ES-I3 (cell line): ENCODE results near the gene IPO8.
A peak's percentile ranks its signal among the peaks of the same experiment; 100 is the strongest.

Experiments used
- H3K36me3 ChIP-seq: 2 replicates; pipeline ENCODE4 v1.6.1; 2013; ENCODE audit warnings: mild to moderate bottlenecking, low read length, control low read depth, moderate library complexity; ENCODE audit not compliant: insufficient read depth
- H3K4me1 ChIP-seq: 2 replicates; pipeline ENCODE4 v1.6.1; 2013; ENCODE audit warnings: mild to moderate bottlenecking, control low read depth, low read length; ENCODE audit not compliant: insufficient read depth
- H3K9ac ChIP-seq: 2 replicates; pipeline ENCODE4 v1.6.1; 2013; ENCODE audit warnings: low read depth, mild to moderate bottlenecking, low read length, moderate library complexity
- H3K9me3 ChIP-seq: 2 replicates; pipeline ENCODE4 v1.6.1; 2013; ENCODE audit warnings: mild to moderate bottlenecking, low read length, moderate library complexity; ENCODE audit not compliant: control insufficient read depth, insufficient read depth

IPO8 gene

GRCh38 chr12:30700216-30700900 lies 4.7 kb upstream of the IPO8 start:
- Histone ChIP-seq H3K36me3 (no peaks in the 10 kb centered on the region), H3K9me3 (no peaks in the 10 kb centered on the region), H3K4me1 (no peaks in the 10 kb centered on the region), H3K9ac (no peak overlapping the region)

DNA sequence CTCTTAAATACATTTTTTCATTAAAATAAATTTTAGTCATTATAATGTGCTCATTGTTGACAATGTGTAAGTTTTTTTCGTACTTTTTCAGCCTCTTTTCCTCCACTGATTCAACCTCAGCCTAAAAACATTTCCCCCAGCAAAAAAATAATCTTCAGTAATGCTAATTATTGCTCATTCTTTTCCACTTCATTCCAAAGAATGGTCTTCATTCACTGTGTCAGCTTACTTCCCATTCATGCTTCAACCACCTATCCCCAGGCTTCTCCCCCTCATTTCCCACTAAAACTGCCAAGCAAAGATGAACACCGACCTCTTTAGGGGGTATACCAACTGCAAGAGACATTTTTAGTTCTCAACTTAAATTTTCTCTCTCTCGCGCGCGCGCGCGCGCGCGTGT lies 2.7 kb upstream of the IPO8 start:
- H3K9me3 ChIP-seq, result no peaks in the 10 kb centered on the region
- H3K4me1 ChIP-seq, result peaks cover 8% of the 10 kb centered on the region; the same call in 1 of the 2 replicates
- no peaks in the 10 kb centered on the region for H3K36me3 ChIP-seq
- H3K9ac ChIP-seq, result no peak overlapping the region

GRCh38 chr12:30696943-30697342 lies 1.3 kb upstream of the IPO8 start:
- H3K36me3 ChIP-seq, result no peaks in the 10 kb centered on the region
- H3K9me3 ChIP-seq, result no peaks in the 10 kb centered on the region
- peaks cover 8% of the 10 kb centered on the region; the same call in 1 of the 2 replicates for H3K4me1 ChIP-seq
- peak overlapping the region; percentile 93; the same call in 1 of the 2 replicates for H3K9ac ChIP-seq

DNA sequence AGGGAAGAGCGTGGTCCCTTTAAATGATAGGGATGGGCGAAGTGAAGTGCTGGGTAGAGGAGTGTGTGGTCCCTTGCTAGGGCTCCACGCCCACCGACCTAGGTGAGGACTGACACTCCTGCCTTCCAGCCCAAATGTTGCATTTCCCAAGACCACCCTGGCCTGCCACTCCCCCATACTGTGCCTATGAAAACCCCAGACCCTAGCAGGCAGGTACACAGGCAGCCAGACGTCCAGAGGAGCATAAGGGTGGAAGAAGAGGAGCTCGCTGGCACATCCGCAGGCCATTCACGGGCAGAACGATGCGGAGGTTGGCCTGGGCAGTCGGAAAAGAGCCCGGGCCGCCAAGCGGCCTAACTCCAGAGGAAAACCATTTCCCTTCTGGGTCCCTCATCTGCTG lies 817 bp upstream of the IPO8 start:
- Histone ChIP-seq H3K36me3 (no peaks in the 10 kb centered on the region), H3K9ac (peak overlapping the region; percentile 93), H3K4me1 (peaks cover 8% of the 10 kb centered on the region; the same call in 1 of the 2 replicates), H3K9me3 (no peaks in the 10 kb centered on the region)

- Histone ChIP-seq H3K4me1 (peaks cover 8% of the 10 kb centered on the region; the same call in 1 of the 2 replicates), H3K9me3 (no peaks in the 10 kb centered on the region), H3K9ac (peak overlapping the region; percentile 93), H3K36me3 (no peaks in the 10 kb centered on the region)
Measured at GRCh38 chr12:30696103-30696408, 387 bp upstream of the IPO8 start.

- H3K4me1 ChIP-seq, result peaks cover 8% of the 10 kb centered on the region; the same call in 1 of the 2 replicates
- no peaks in the 10 kb centered on the region for H3K36me3 ChIP-seq
- peak overlapping the region; percentile 93 for H3K9ac ChIP-seq
- H3K9me3 ChIP-seq, result no peaks in the 10 kb centered on the region
Measured at GRCh38 chr12:30694412-30695198, 1.1 kb downstream of the IPO8 start.

GRCh38 chr12:30692470-30692869 lies 3.2 kb downstream of the IPO8 start:
- H3K36me3 ChIP-seq, result no peaks in the 10 kb centered on the region
- no peak overlapping the region for H3K9ac ChIP-seq
- peaks cover 8% of the 10 kb centered on the region; the same call in 1 of the 2 replicates for H3K4me1 ChIP-seq
- no peaks in the 10 kb centered on the region for H3K9me3 ChIP-seq

- Histone ChIP-seq H3K9me3 (no peaks in the 10 kb centered on the region), H3K36me3 (no peaks in the 10 kb centered on the region), H3K4me1 (peaks cover 8% of the 10 kb centered on the region; the same call in 1 of the 2 replicates), H3K9ac (no peak overlapping the region)
Measured at GRCh38 chr12:30691122-30691879, 4.4 kb downstream of the IPO8 start.

- Histone ChIP-seq H3K36me3 (no peaks in the 10 kb centered on the region), H3K4me1 (no peaks in the 10 kb centered on the region), H3K9me3 (no peaks in the 10 kb centered on the region), H3K9ac (no peak overlapping the region)
Measured at GRCh38 chr12:30687265-30687986, 8.2 kb downstream of the IPO8 start.

DNA sequence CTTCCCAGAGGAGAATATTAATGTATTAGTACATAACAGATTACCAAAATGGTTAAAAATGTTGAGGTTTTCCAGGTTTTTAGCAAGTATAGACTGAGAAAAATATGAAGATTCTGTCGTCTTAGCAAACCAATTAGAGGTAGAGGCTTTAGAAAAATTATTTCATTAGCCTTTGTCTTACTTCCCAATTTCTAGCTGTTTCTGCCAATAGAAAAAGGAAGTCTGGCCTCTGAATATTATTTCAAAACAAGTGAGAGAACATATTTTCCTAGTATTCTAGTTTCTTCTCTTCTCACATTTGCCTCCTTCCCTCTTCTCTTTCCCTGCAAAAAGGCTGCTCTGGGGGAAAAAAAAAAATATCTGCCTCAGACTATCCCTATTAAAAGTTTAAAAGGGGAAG lies 16.4 kb downstream of the IPO8 start:
- Histone ChIP-seq H3K9ac (no peak overlapping the region), H3K36me3 (no peaks in the 10 kb centered on the region), H3K9me3 (peaks cover 2% of the 10 kb centered on the region; the same call in 1 of the 2 replicates)

GRCh38 chr12:30678221-30678620 lies 17.4 kb downstream of the IPO8 start:
- H3K4me1 ChIP-seq, result no peaks in the 10 kb centered on the region
- no peak overlapping the region for H3K9ac ChIP-seq
- no peaks in the 10 kb centered on the region for H3K36me3 ChIP-seq
- H3K9me3 ChIP-seq, result peaks cover 2% of the 10 kb centered on the region; the same call in 1 of the 2 replicates

More for the DNA sequence above, 16.4 kb downstream of the IPO8 start:
- H3K4me1 ChIP-seq, result no peaks in the 10 kb centered on the region

DNA sequence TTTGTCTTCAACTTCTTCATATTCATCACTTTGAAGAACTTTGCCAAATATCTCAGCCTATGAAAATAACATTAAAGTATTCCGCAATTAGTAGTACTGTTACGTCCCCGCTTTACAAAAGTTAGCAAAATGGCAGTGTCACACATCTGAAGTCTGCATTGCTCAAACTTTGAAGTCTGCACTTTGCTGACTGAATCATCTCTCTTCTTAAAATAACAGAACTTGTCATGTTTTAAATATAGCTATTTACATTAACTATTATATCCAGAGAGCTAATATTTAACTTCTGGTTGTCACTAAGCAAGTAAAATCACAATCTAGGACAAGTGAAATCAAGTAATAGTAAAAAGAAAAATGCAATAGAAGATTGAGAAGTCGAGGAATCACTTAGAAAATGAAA lies 34.5 kb downstream of the IPO8 start:
- peaks cover 2% of the 10 kb centered on the region; the same call in 1 of the 2 replicates for H3K36me3 ChIP-seq
- H3K9me3 ChIP-seq, result no peaks in the 10 kb centered on the region
- no peaks in the 10 kb centered on the region for H3K4me1 ChIP-seq

GRCh38 chr12:30652034-30652696 lies 43.5 kb downstream of the IPO8 start:
- no peak overlapping the region for H3K9ac ChIP-seq
- no peaks in the 10 kb centered on the region for H3K4me1 ChIP-seq
- no peaks in the 10 kb centered on the region for H3K36me3 ChIP-seq
- H3K9me3 ChIP-seq, result no peaks in the 10 kb centered on the region

More for the DNA sequence above, 34.5 kb downstream of the IPO8 start:
- H3K9ac ChIP-seq, result no peak overlapping the region
